Activated B cell treated with CpG ODN at 0.5 μM for 24 hours (primary cell): Measurements from ENCODE around the gene NNT. TPM values are rescaled to one million over a fixed set of nuclear protein-coding genes. Genes with fewer than 3 reads are reported as not detected.

Source experiments
- ATAC-seq: fragments of 200-7000 bp; cut with Tn5 transposase; one replicate; pipeline ENCODE4 v1.10.0; 2021; ENCODE audit warnings: low read depth, mild to moderate bottlenecking, moderate library complexity
- CTCF ChIA-PET: fragments of 350-600 bp; sonication (Branson Sonifier 250); formaldehyde crosslinking; loops from one replicate; lab custom pipeline; 2021; ENCODE audit warnings: antibody characterized with exemption; lab: Charles Lee
- POLR2A ChIA-PET: fragments of 350-600 bp; sonication (Branson Sonifier 250); formaldehyde crosslinking; loops from one replicate; lab custom pipeline; 2021; ENCODE audit warnings: antibody characterized with exemption; lab: Charles Lee
- DNase-seq: peaks from one replicate; pipeline ENCODE4 v3.0.0; 2022
- H3K27ac Mint-ChIP-seq: one replicate; pipeline ENCODE4 v1.8.0; 2020; ENCODE audit warnings: mixed read lengths
- H3K27me3 Mint-ChIP-seq: one replicate; pipeline ENCODE4 v1.8.0; 2021; ENCODE audit warnings: mixed read lengths
- H3K36me3 Mint-ChIP-seq: one replicate; pipeline ENCODE4 v1.8.0; 2021; ENCODE audit warnings: low read depth, mixed read lengths
- H3K4me1 Mint-ChIP-seq: one replicate; pipeline ENCODE4 v1.8.0; 2021; ENCODE audit warnings: mixed read lengths
- H3K4me3 Mint-ChIP-seq: one replicate; pipeline ENCODE4 v1.8.0; 2020; ENCODE audit warnings: mild to moderate bottlenecking, mixed read lengths
- H3K9me3 Mint-ChIP-seq: one replicate; pipeline ENCODE4 v1.8.0; 2020; ENCODE audit warnings: mixed read lengths
- CTCF ChIP-seq: fragments of 200-600 bp; IDR thresholded peaks from one replicate; pipeline ENCODE4 v1.8.0; 2022; ENCODE audit warnings: antibody characterized with exemption, mild to moderate bottlenecking
- intact Hi-C: fragments of 100-400 bp; cut with micrococcal nuclease; formaldehyde crosslinking; loops from one replicate; pipeline ENCODE4 v1.15.1; 2024
- total RNA-seq: library from RNA; stranded (reverse); gene quantifications from 2 replicates; pipeline ENCODE4 v1.2.3, GENCODE V29; 2022

The NNT gene
- total RNA-seq, 1 donor from 2014 or later = 63.0 TPM

- Mint-ChIP-seq H3K4me1 (no peaks in the 10 kb centered on the region), H3K4me3 (no peak overlapping the region), H3K27me3 (no peaks in the 10 kb centered on the region), H3K27ac (no peak overlapping the region), H3K9me3 (no peaks in the 10 kb centered on the region), H3K36me3 (peaks cover 40% of the 10 kb centered on the region)
- ChIA-PET POLR2A (no interaction called here), CTCF (interaction anchor here (0.6 kb wide), 1 partner anchor 10 kb away, joined by 3 read pairs; no protein-coding TSS in a partner anchor)
- DNase-seq = no peak
- intact Hi-C loops = no loop called here
- no peak for ATAC-seq
- TF ChIP-seq CTCF = no peak
Measured at GRCh38 chr5:43674536-43674935, 71.6 kb downstream of the NNT start.

- peaks cover 41% of the 10 kb centered on the region for H3K36me3 Mint-ChIP-seq
Measured at GRCh38 chr5:43675357-43675756, 72.4 kb downstream of the NNT start.

GRCh38 chr5:43676083-43676840 is 73.3 kb downstream of the NNT start:
- Mint-ChIP-seq H3K36me3 (peaks cover 37% of the 10 kb centered on the region), H3K4me3 (no peak overlapping the region), H3K4me1 (no peaks in the 10 kb centered on the region), H3K27ac (no peak overlapping the region), H3K27me3 (no peaks in the 10 kb centered on the region), H3K9me3 (no peaks in the 10 kb centered on the region)
- no peak for ATAC-seq
- POLR2A ChIA-PET = no interaction called here
- CTCF ChIA-PET = no interaction called here
- no peak for TF ChIP-seq CTCF
- intact Hi-C loops = no loop called here
- DNase-seq = no peak

More at GRCh38 chr5:43675357-43675756, 72.4 kb downstream of the NNT start:
- ChIA-PET POLR2A (no interaction called here), CTCF (interaction anchor here (0.6 kb wide), 2 partner anchors 11 to 134 kb away, joined by 3 read pairs; no protein-coding TSS in a partner anchor)
- no peak for DNase-seq
- no peak for ATAC-seq
- no peak overlapping the region for H3K27ac Mint-ChIP-seq
- intact Hi-C loops = no loop called here
- TF ChIP-seq CTCF = no peak
- H3K4me3 Mint-ChIP-seq = no peak overlapping the region
- no peaks in the 10 kb centered on the region for H3K9me3 Mint-ChIP-seq
- H3K27me3 Mint-ChIP-seq = no peaks in the 10 kb centered on the region
- no peaks in the 10 kb centered on the region for H3K4me1 Mint-ChIP-seq

- Mint-ChIP-seq H3K4me3 (no peak overlapping the region), H3K36me3 (peaks cover 36% of the 10 kb centered on the region), H3K27ac (no peak overlapping the region), H3K9me3 (no peaks in the 10 kb centered on the region), H3K27me3 (no peaks in the 10 kb centered on the region), H3K4me1 (no peaks in the 10 kb centered on the region)
- POLR2A ChIA-PET = no interaction called here
- no peak for DNase-seq
- CTCF ChIA-PET = no interaction called here
- TF ChIP-seq CTCF = no peak
- intact Hi-C loops = no loop called here
- ATAC-seq = no peak
Measured at GRCh38 chr5:43677253-43677652, 74.3 kb downstream of the NNT start.

GRCh38 chr5:43679214-43679613 is 76.2 kb downstream of the NNT start:
- DNase-seq (no peak), ATAC-seq (no peak)
- H3K36me3 Mint-ChIP-seq = peaks cover 32% of the 10 kb centered on the region
- H3K4me1 Mint-ChIP-seq = no peaks in the 10 kb centered on the region
- H3K27ac Mint-ChIP-seq = no peak overlapping the region
- intact Hi-C loops = no loop called here
- H3K4me3 Mint-ChIP-seq = no peak overlapping the region
- CTCF ChIA-PET = no interaction called here
- POLR2A ChIA-PET = no interaction called here
- no peak for TF ChIP-seq CTCF
- H3K9me3 Mint-ChIP-seq = no peaks in the 10 kb centered on the region
- H3K27me3 Mint-ChIP-seq = no peaks in the 10 kb centered on the region
